Activated CD4-positive, alpha-beta T cell treated with anti-CD3 and anti-CD28 coated beads for 4 hours (primary cell): Measurements from ENCODE around the gene PPP3R1.

Experiments used
- DNase-seq, 2 donors: peaks; one replicate each; pipeline ENCODE4 v3.0.0-alpha.2; 2020

PPP3R1 gene

DNA sequence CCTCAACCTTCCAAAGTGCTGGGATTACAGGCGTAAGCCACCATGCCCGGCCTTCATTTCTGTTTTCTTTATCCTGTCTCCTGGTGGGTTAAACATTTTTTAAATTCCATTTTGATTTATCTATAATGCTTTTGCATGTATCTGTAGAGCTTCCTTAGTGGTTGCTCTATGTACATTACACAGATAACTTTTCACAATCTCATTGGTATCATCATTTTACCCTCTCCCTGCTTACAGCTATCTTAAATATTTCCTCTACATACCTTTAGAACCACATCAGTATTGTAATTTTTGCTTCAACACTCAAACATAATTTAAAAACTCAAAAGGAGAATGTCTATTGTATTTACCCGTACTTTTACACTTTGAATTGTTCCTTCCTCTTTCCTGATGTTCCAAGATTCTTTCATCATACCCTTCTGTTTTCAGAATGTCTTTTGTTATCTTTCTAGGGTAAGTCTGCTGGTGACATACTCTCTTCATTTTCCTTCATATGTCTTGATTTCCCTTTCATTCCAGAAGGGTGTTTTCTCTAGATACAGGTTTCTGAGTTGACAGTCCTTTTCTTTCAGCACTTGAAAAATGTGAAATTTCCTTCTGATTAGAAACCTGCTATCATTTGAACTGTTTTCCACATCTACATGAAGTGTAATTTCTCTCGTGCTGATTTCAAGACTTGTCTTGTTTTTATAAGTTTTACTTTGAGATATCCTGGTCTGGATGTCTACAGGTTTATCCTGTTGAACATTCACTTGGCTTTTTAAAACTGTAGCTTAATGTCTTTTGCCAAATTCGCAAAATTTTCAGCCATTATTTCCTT, 21.9 kb downstream of the PPP3R1 start:
- DNase-seq = no peak

GRCh38 chr2:68226794-68227193, 25.5 kb downstream of the PPP3R1 start:
- DNase-seq = no peak

- peak; percentile 11 to 16 for DNase-seq
These were observed 27.2 kb downstream of the PPP3R1 start for GRCh38 chr2:68225119-68225632.

DNA sequence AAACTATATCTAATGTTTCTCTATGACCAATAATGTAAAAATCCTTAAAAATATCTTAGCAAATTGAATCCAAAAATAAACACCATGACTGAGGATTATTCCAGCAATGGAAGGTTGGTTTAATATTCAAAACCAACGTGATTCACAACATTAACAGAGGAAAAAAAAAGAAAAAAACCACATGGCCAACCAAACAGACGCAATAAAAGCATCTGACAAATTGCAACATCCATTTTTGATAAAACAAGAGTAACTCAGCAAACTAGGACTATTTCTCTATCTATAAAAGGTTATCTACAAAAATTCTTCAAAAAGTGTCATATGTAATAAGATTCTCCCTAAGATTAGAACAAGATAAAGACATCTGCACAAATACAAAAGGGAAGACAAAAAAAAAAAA, 28.9 kb downstream of the PPP3R1 start:
- DNase-seq = no peak

GRCh38 chr2:68222287-68222686, 30.0 kb downstream of the PPP3R1 start:
- no peak for DNase-seq

DNA sequence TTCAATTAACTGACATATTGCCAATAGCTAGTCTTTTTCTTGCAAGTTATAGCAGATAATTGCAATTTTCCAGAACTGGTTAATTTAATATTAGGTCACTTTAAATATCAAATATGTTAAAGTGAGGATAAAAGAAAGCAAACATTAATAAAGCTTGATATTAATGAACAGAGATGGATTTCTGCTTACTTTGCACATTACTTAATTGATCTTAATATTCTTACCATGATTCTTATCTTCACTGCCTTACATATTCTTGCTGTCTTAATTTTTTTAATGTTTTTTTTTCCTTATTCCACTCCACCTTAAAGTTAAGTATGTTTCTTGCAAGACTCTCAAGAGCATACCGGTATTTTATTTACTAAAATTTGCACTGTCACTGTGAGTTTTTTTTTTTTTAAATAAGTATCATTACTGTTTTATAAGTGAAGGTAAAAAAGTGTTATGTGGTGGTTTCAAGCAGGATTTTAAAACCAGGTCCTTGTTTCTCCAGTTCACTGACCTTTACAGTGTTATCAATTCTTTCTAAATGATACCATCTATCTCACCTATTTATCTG, 33.9 kb downstream of the PPP3R1 start:
- no peak for DNase-seq

DNA sequence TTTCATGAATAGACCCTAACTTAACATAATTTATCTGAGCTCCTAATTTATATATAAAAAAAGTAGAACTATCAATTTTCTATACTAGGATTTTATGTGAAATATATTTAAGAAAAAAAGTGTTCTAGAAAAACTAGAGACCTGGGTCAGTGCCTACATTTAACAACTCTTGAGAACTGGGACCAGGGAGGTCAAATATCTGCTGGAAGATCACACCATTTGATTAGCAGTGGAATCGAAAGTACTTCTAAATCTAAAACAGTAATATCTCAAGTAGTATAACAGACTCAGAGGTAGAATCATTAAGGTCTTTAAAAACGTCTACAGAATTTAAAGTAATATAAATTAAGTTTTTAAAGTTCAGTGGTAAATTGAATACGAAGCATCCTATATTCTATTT, 34.6 kb downstream of the PPP3R1 start:
- no peak for DNase-seq

GRCh38 chr2:68216454-68217310, 35.6 kb downstream of the PPP3R1 start:
- no peak for DNase-seq

- DNase-seq = no peak
These were observed 38.0 kb downstream of the PPP3R1 start for GRCh38 chr2:68214381-68214780.

DNA sequence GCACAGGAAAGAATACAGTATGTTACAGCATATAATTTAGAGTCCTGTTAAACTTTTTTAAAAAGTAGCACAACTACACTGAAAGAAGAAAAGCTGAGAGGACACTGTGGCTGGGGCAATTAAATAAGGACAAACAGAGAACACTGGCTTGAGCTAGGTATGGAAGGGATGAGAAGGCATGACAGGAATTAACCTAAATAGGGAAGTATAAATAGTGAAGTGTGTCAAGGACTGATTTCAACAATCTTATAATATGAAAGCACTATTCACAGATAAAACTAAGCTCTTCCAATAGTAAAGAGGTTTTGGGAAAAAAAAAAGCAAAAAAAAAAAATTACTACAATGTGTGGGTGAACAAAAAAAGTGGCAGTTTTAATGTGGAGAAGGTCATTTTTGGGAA, 45.5 kb downstream of the PPP3R1 start:
- no peak for DNase-seq

GRCh38 chr2:68203587-68203986, 48.7 kb downstream of the PPP3R1 start:
- DNase-seq = no peak

GRCh38 chr2:68200157-68200787, 52.1 kb downstream of the PPP3R1 start:
- DNase-seq = no peak

- DNase-seq = peak in 1 of 2 donors; percentile 55
These were observed 56.1 kb downstream of the PPP3R1 start for GRCh38 chr2:68196120-68196716.

- DNase-seq = no peak
These were observed 57.2 kb downstream of the PPP3R1 start for GRCh38 chr2:68195096-68195495.

GRCh38 chr2:68193787-68194372, 58.5 kb downstream of the PPP3R1 start:
- DNase-seq = no peak

DNA sequence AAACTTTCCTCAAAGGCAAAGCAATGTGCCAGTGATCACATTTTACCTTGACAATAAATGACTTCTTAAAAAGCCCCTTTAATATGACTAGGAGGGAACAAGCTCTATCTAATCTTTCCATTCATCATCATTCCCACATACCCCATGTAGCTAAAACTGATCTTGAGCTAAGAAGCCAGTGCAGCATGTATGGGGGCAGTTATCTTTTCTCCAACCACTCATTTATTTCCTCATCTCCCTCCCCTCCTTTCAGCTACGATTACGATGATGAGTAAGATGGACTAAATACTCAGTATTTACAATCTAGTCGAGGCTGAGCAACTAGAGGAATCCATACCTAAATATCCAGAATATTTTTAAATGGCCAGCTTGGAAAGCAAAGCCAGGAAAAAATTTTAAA, 59.2 kb downstream of the PPP3R1 start:
- DNase-seq = no peak

DNA sequence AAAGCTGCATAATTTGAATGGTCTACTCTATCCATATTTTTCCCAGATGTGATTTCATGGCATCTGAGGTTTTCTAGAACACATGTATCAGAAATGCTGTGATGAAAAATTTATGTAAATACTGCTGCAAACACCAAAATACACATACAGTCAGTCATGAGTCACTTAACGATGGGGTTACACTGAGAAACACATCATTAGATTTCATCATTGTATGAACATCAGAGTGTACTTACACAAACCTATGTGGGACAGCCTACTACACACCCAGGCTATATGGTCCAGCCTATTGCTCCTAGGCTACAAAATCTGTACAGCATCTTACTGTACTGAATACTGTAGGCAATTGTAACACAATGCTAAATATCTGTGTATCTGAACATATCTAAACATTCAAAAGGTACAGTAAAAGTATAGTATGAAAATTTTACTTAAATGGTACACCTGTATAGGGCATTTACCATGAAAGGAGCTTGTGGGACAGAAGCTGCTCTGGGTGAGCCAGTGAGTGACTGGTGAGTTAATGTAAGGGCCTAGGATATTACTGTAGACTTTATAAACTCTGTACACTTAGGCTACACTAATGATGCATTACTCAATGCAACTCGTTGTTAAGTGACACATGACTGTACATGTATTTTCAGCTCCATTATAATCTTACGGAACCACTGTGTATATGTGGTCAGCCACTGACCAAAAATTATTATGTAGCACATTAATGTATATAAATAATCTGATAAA, 61.2 kb downstream of the PPP3R1 start:
- no peak for DNase-seq

DNA sequence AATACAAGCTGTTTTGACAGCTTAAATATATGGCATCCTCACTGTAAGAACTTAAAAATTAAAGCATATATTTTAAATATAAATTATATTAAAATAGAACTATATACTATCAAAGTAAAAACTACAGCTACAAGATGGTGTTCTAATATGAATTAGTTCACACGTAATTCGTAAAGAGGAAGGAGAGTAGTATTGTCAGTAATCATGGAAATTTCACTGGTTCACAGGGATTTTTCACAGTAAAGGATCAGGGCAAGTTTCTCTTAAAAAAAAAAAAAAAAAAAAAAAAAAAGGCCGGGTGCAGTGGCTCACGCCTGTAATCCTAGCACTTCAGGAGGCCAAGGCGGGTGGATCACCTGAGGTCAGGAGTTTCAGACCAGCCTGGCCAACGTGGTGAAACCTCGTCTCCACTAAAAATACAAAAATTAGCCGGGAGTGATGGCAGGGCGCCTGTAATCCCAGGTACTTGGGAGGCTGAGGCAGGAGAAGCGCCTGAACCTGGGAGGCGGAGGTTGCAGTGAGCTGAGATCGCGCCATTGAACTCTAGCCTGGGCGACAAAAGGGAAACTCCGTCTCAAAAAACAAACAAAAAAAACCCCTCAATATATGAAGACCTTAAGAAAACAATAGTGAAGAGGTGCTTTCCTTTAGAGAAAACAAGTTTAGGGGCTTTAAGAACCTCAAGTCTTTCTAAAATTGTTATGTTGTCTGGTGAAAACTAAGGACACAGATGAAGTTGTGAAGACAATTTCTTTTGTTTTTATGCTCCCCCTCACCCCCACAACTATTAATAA, 62.1 kb downstream of the PPP3R1 start:
- no peak for DNase-seq

DNA sequence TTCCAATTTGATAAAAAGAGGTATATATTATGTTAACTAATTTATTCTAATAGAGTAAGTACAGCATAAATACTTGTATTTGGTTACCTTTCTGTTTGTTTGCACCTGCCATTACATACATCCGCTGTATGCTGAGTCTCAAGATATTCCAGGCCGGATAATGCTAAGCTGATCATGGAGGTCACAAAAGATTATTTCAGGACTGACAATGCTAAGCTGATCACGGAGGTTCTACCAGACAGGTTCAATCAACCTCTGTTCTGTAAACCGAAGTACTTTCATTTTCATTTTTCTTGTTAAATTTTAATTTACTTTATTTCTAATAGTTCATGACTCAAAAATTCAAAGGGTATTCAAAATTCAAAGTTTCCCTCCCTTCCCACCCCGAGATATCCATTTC, 63.5 kb downstream of the PPP3R1 start:
- no peak for DNase-seq

GRCh38 chr2:68187329-68187728, 65.0 kb downstream of the PPP3R1 start:
- no peak for DNase-seq
